Activated CD8-positive, alpha-beta memory T cell treated with anti-CD3 and anti-CD28 coated beads for 36 hours (primary cell): ENCODE results near the gene TUBA8. TPM values are rescaled to one million over a fixed set of nuclear protein-coding genes. Genes with fewer than 3 reads are reported as not detected.

Experiments
- CTCF ChIA-PET: fragments of 350-600 bp; sonication (Branson Sonifier 250); formaldehyde crosslinking; loops from one replicate; lab custom pipeline; 2021; ENCODE audit warnings: antibody characterized with exemption; lab: Charles Lee
- POLR2A ChIA-PET: fragments of 350-600 bp; sonication (Branson Sonifier 250); formaldehyde crosslinking; loops from one replicate; lab custom pipeline; 2021; ENCODE audit warnings: antibody characterized with exemption; lab: Charles Lee
- total RNA-seq, 2 experiments: library from RNA; stranded (reverse); gene quantifications; one replicate each; pipeline ENCODE4 v1.2.3, GENCODE V29; 2021

Gene TUBA8
- total RNA-seq, 2 experiments from 2014 or later = 0.44 to 1.2 TPM

DNA sequence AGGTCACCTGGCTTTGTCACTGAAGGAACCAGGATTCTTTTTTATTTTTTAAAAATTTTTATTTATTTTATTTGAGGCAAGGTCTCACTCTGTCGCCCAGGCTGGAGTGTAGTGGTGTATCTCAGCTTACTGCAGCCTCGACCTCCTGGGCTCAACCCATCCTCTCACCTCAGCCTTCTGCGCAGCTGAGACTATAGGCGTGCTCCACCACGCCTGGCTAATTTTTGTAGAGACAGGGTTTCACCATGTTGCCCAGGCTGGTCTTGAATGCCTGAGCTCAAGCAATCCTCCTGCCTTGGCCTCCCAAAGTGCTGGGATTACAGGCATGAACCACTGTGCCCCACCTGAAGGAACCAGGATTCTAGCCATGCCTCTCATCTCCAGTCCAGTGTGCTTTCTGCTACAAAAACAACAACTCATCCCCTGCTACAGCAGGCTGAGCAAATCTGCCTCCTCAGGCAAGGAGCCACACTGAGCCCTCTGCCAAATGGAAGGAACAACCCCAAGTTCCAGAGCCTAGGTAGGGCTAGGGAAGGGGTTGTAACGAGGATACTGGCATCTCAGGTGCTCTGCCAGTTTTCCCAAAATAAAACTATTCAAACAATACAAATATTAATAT lies 35.4 kb upstream of the TUBA8 start:
- CTCF ChIA-PET = interaction anchor here (0.9 to 6.4 kb wide), 15 partner anchors 10 to 334 kb away, joined by 3 to 58 read pairs (median 4); no protein-coding TSS in a partner anchor
- POLR2A ChIA-PET = interaction anchor here (0.6 kb wide), 1 partner anchor 296 kb away, joined by 3 read pairs; no protein-coding TSS in a partner anchor

DNA sequence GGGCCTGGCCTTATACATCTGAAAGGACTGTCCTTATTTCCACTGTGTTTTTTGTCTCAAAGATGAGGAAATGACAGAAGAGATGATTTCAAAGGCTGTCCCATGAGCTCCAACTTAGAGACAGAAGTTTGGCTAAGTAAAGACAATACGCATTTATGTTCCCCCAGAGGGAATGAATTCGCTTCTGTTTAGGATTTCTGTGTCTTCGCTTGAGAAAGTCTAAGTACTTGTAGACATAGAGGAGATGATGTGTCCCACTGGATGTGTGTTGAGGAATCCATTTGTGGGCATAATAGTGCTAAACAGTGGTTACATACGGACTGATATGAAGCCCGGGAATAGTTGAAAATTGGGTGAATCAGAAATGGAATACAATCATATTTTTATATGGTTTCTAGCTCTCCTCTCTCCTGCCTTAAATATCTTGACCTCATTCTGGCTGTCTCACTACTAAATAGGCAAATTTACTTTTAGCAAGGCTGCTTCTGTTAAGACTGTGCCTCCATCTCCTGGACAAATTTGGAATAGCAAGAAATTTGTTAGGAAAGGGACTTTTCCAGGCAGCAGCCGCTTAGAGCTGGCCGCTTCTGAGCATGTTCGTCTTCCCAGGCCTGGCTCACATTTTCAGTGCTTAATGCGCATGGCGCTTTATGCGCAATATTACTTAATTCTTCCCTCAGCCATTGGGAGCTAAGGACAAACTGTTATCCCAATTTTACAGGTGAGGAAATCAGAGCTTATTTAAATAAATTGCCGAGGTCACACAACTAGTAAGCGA lies 34.7 kb upstream of the TUBA8 start:
- ChIA-PET CTCF (interaction anchor here (0.9 to 6.4 kb wide), 18 partner anchors 11 to 334 kb away, joined by 3 to 58 read pairs (median 4); no protein-coding TSS in a partner anchor), POLR2A (interaction anchor here (0.5 to 0.6 kb wide), 3 partner anchors 290 to 338 kb away, joined by 3 to 5 read pairs (median 3); no protein-coding TSS in a partner anchor)

DNA sequence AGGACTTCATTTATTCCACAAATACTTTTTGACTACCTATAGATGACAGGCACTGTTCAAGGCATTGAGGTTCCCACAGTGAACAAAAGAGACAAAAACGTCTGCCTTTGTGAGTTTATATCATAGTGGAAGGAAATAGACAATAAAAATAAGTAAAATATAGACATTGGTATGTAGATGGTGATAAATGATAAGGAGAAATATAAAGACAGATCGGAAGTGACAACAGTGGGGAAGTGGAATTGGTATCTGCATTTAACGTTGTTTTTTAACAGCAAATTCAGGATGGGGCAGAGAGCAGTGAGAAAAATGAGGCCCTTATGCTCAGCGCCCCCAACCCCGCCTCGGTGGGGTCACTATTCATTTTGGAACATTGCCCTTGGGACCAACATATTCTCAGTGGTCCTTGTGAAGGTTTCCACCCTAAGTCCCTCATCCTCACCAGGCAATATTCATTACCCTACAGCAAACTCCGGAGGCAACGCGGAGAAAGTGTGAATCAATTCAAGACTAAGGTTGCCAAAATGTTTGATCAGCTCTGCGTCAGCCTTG lies 33.4 kb upstream of the TUBA8 start:
- ChIA-PET CTCF (interaction anchor here (1.2 to 6.4 kb wide), 4 partner anchors 49 to 336 kb away, joined by 3 to 58 read pairs (median 4); no protein-coding TSS in a partner anchor), POLR2A (interaction anchor here (0.8 to 1.4 kb wide), 4 partner anchors 72 to 438 kb away, joined by 3 to 9 read pairs (median 5); partner anchors contain the start of genes BCL2L13 and USP18)

DNA sequence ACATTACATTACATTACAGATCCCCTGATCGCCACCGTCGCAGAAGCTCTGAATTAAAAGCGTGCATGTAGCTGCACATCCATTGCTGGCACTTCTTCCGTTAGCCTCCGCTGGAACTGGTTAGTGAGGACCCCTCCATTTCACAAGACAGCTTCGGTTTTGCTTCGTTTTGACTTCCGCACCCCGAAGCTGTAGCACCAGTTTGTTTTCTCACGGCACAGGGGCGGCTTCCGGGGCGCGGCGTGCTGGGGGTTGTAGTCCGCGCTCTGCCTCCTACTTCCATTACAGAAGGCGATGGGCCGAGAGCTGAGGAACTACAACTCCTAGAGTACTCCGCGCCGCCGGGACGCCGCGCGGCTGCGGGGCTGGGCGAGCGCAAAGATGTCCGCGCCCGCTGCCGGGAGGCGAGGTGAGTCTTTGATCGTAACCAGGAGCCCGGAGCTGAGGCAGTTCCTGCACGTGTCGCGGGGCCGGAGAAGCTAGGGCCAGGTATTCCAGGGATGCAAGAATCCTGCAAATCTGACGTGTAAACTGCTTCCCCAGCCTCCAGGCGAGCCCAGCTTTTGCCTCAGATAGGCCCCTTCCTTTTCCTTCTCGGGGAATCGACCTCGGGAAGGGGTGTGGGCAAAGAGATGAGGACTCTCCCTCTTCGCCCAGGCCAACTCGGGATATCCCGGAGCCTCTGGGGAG lies 32.8 kb upstream of the TUBA8 start, which contains the start of gene PEX26:
PEX26 (plus strand) TSS at position 352 of the 690 bp plus-strand sequence. CDS start 387 bp downstream, outside the sequence.
- CTCF ChIA-PET = interaction anchor here (1.2 to 6.4 kb wide), 5 partner anchors 11 to 337 kb away, joined by 3 to 58 read pairs (median 5); no protein-coding TSS in a partner anchor
- POLR2A ChIA-PET = interaction anchor here (0.8 to 1.4 kb wide), 5 partner anchors 17 to 439 kb away, joined by 3 to 9 read pairs (median 4); partner anchors contain the start of genes BCL2L13 and USP18

GRCh38 chr22:18078329-18079041 lies 32.1 kb upstream of the TUBA8 start:
- CTCF ChIA-PET = interaction anchor here (1.2 to 2.2 kb wide), 3 partner anchors 10 to 337 kb away, joined by 3 to 7 read pairs (median 5); no protein-coding TSS in a partner anchor
- POLR2A ChIA-PET = interaction anchor here (1.0 to 1.7 kb wide), 5 partner anchors 10 to 439 kb away, joined by 3 to 13 read pairs (median 4); partner anchors contain the start of genes BCL2L13 and USP18

DNA sequence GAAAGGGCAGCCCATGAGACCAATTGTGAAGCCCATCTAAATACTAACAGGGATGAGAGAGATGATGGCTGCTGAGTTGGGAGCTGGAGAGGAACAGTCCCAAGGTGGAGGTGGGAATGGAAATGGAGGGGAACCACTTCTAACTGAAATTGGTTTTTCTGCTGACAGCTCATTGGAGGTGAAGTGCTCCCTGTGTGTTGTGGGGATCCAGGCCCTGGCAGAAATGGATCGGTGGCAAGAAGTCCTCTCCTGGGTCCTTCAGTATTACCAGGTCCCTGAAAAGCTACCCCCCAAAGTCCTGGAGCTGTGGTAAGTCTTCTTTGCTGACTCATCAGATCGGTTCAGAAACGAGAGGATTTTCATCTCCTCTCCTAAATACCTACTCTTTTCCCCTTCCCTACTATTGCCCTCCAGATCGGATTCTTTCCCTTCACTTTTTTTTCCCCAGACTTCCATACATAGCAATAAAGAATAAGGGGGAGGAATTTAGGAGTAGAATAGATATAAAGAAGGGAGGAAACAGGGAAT lies 30.8 kb upstream of the TUBA8 start:
- ChIA-PET CTCF (interaction anchor here (2.2 kb wide), 1 partner anchor 9 kb away, joined by 7 read pairs; no protein-coding TSS in a partner anchor), POLR2A (interaction anchor here (0.7 to 1.7 kb wide), 2 partner anchors 9 to 70 kb away, joined by 3 to 7 read pairs; partner anchors contain the start of gene USP18)

DNA sequence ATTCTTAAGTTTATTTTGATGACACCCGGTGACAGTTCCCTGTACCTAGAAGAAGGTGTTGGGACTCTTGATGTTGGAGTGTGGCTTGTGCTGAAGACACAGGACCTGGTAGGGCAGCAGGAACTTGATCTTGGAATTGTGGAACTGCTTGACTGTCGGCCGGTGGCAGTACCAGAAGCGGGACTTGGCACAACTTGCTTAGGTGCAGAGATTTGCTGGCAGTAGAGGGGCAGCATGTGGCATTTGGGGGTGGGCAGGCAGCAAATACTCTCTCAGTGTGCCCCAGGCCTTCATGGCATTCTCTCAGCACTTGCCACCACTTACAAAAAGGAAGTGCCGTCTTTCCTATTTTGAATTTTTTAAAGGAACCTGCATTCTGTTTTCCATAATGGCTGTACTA lies 29.2 kb upstream of the TUBA8 start:
- CTCF ChIA-PET = no interaction called here
- POLR2A ChIA-PET = no interaction called here

DNA sequence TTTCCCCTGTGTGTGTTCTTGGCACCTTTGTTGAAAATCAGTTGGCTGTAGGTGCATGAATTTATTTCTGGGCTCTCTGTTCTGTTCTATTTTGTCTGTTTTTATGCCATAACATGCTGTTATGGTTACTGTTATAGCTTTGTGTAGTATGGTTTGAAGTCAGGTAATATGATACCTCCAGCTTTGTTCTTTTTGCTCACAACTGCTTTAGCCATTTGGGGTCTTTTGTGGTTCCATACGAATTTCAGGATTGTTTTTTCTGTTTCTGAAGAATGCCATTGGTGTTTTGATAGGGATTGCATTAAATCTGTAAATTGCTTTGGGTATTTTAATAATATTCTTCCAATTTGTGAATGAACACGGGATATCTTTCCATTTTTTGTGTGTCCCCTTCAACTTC lies 28.1 kb upstream of the TUBA8 start:
- POLR2A ChIA-PET = no interaction called here

GRCh38 chr22:18083406-18083805 lies 27.2 kb upstream of the TUBA8 start:
- CTCF ChIA-PET = no interaction called here
- POLR2A ChIA-PET = no interaction called here

More for the DNA sequence above, 28.1 kb upstream of the TUBA8 start:
- CTCF ChIA-PET = interaction anchor here (0.5 kb wide), 1 partner anchor 70 kb away, joined by 3 read pairs; no protein-coding TSS in a partner anchor

- ChIA-PET POLR2A (no interaction called here), CTCF (no interaction called here)
Measured at GRCh38 chr22:18085188-18085587, 25.4 kb upstream of the TUBA8 start.

GRCh38 chr22:18087350-18087855 lies 23.2 kb upstream of the TUBA8 start:
- POLR2A ChIA-PET = no interaction called here
- CTCF ChIA-PET = interaction anchor here (2.0 kb wide), 1 partner anchor 8 kb away, joined by 7 read pairs; no protein-coding TSS in a partner anchor

- CTCF ChIA-PET = interaction anchor here (2.0 kb wide), 1 partner anchor 10 kb away, joined by 7 read pairs; no protein-coding TSS in a partner anchor
- POLR2A ChIA-PET = interaction anchor here (1.0 kb wide), 1 partner anchor 10 kb away, joined by 3 read pairs; no protein-coding TSS in a partner anchor
Measured at GRCh38 chr22:18088825-18089568, 21.6 kb upstream of the TUBA8 start.

- CTCF ChIA-PET = interaction anchor here (1.8 kb wide), 1 partner anchor 14 kb away, joined by 4 read pairs; no protein-coding TSS in a partner anchor
- POLR2A ChIA-PET = no interaction called here
Measured at GRCh38 chr22:18090286-18090685, 20.3 kb upstream of the TUBA8 start.

DNA sequence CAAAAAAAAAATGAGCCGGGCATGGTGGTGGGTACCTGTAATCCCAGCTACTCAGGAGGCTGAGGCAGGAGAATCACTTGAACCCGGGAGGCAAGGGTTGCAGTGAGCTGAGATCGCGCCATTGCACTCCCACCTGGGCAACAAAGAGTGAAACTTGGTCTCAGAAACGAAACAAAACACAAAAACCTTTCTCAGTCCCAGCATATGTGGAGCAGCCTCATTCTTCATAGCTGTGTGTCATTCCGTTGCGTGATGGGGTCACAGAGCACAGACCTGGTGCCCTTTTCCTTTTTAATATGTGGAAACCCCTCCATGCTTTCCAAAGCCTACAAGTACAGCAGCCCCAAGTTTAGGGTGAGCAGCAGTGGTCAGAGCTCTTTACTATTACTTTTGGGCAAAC lies 19.1 kb upstream of the TUBA8 start:
- ChIA-PET CTCF (interaction anchor here (0.6 to 1.8 kb wide), 2 partner anchors 15 to 58 kb away, joined by 3 to 4 read pairs; partner anchors contain the start of gene USP18), POLR2A (interaction anchor here (0.6 kb wide), 1 partner anchor 95 kb away, joined by 11 read pairs; no protein-coding TSS in a partner anchor)

DNA sequence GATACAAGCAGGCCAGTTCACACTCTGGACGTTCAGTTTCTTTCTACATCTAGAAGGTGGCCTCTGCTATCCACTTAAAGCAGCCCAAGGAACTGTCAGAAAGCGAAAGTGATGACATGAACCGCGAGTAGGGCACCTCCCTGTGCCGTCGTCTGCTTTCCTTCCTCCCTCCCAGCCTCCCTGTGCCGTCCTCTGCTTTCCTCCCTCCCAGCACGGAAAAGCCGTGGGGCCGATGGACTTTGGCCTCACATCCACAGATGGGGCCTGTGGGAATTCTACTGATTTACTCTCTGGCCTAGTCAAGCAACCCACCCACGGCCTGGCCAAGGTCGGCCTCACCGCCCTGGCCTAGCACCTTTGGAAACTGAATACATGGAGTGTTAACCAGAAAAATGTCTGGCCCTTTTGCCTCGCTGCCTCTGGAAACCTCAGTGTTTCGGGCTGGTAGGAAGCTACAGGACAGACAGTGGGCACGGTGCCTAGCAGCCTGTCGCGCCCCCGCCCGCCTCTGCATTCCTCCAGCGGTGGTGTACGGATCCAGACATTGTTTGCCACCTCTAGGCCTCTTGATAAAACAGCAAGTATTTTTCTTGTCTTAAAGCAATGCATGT lies 18.6 kb upstream of the TUBA8 start:
- ChIA-PET CTCF (interaction anchor here (0.6 to 1.8 kb wide), 3 partner anchors 16 to 58 kb away, joined by 3 to 4 read pairs (median 4); partner anchors contain the start of gene USP18), POLR2A (no interaction called here)
